Measurements from ENCODE around the gene GJC2. TPM values are rescaled to one million over a fixed set of nuclear protein-coding genes. Genes with fewer than 3 reads are reported as not detected.

GJC2 gene
- total and polyA plus RNA-seq, 4 experiments from 2014 or later = 0.61 to 0.80 TPM; not detected in 2

- CTCF ChIA-PET (ENCODE audit: partially characterized antibody) = no interaction called here
- Histone ChIP-seq H3K9me3 (ENCODE audit: control insufficient read depth in 1 of 2, low read length in 2 of 2) (no peaks in the 10 kb centered on the region), H3K4me3 (ENCODE audit: low read length in 2 of 2) (no peak overlapping the region), H3K27ac (ENCODE audit: low read depth, low read length) (no peak overlapping the region), H3K4me1 (ENCODE audit: insufficient read depth, low read length) (peaks cover 28% of the 10 kb centered on the region), H3K36me3 (ENCODE audit: insufficient read depth, low read length) (peaks cover 40% of the 10 kb centered on the region), H3K27me3 (ENCODE audit: insufficient read depth, low read length) (no peaks in the 10 kb centered on the region)
- intact Hi-C loops (cut with micrococcal nuclease) = no loop called here
- no peak overlapping the region for H3K4me3 Mint-ChIP-seq
- no peaks in the 10 kb centered on the region for H3K27me3 Mint-ChIP-seq
- peaks cover 10 to 26% (median 16%) of the 10 kb centered on the region in 4 donors for H3K4me1 Mint-ChIP-seq
- POLR2A ChIA-PET (ENCODE audit: partially characterized antibody) = interaction anchor here (2.0 kb wide), 1 partner anchor 17 kb away, joined by 7 read pairs; no protein-coding TSS in a partner anchor
- peaks cover 0 to 16% of the 10 kb centered on the region in 2 donors for H3K36me3 Mint-ChIP-seq
- no peak for DNase-seq
- peak overlapping the region in 1 of 7 donors; percentile 2 for H3K27ac Mint-ChIP-seq
- no peaks in the 10 kb centered on the region for H3K9me3 Mint-ChIP-seq
These were observed 2.0 kb upstream of the GJC2 start for GRCh38 chr1:228147768-228148167.

GRCh38 chr1:228148196-228148861 is 1.4 kb upstream of the GJC2 start:
- H3K4me1 ChIP-seq (ENCODE audit: insufficient read depth, low read length) = peaks cover 23% of the 10 kb centered on the region
- H3K4me1 Mint-ChIP-seq = peaks cover 8 to 21% (median 11%) of the 10 kb centered on the region in 4 donors
- no peak overlapping the region for H3K27ac Mint-ChIP-seq
- intact Hi-C loops (cut with micrococcal nuclease) = no loop called here
- no peak overlapping the region for H3K27ac ChIP-seq (ENCODE audit: low read depth, low read length)
- ChIA-PET CTCF (ENCODE audit: partially characterized antibody) (no interaction called here), POLR2A (ENCODE audit: partially characterized antibody) (interaction anchor here (2.0 kb wide), 1 partner anchor 16 kb away, joined by 7 read pairs; no protein-coding TSS in a partner anchor)
- H3K9me3 ChIP-seq (ENCODE audit: control insufficient read depth in 1 of 2, low read length in 2 of 2) = no peaks in the 10 kb centered on the region
- H3K36me3 ChIP-seq (ENCODE audit: insufficient read depth, low read length) = peaks cover 38% of the 10 kb centered on the region
- H3K4me3 ChIP-seq (ENCODE audit: low read length in 2 of 2) = no peak overlapping the region
- H3K4me3 Mint-ChIP-seq = no peak overlapping the region
- no peaks in the 10 kb centered on the region for H3K27me3 Mint-ChIP-seq
- H3K9me3 Mint-ChIP-seq = no peaks in the 10 kb centered on the region
- no peaks in the 10 kb centered on the region for H3K27me3 ChIP-seq (ENCODE audit: insufficient read depth, low read length)
- peaks cover 0 to 15% of the 10 kb centered on the region in 2 donors for H3K36me3 Mint-ChIP-seq
- DNase-seq = peak in 1 of 5 donors; percentile 22

GRCh38 chr1:228148935-228149405 is 760 bp upstream of the GJC2 start:
- intact Hi-C loops (cut with micrococcal nuclease) = no loop called here
- POLR2A ChIA-PET (ENCODE audit: partially characterized antibody) = interaction anchor here (1.3 to 2.0 kb wide), 2 partner anchors 8 to 16 kb away, joined by 5 to 7 read pairs; partner anchors contain the start of gene GUK1
- Mint-ChIP-seq H3K36me3 (peaks cover 0 to 9% of the 10 kb centered on the region in 2 donors), H3K27me3 (no peaks in the 10 kb centered on the region), H3K9me3 (no peaks in the 10 kb centered on the region), H3K27ac (no peak overlapping the region), H3K4me1 (peaks cover 1 to 14% (median 5%) of the 10 kb centered on the region in 4 donors), H3K4me3 (no peak overlapping the region)
- Histone ChIP-seq H3K4me3 (ENCODE audit: low read length in 2 of 2) (no peak overlapping the region), H3K27me3 (ENCODE audit: insufficient read depth, low read length) (no peaks in the 10 kb centered on the region), H3K27ac (ENCODE audit: low read depth, low read length) (no peak overlapping the region), H3K4me1 (ENCODE audit: insufficient read depth, low read length) (peaks cover 16% of the 10 kb centered on the region), H3K36me3 (ENCODE audit: insufficient read depth, low read length) (peaks cover 36% of the 10 kb centered on the region), H3K9me3 (ENCODE audit: control insufficient read depth in 1 of 2, low read length in 2 of 2) (no peaks in the 10 kb centered on the region)
- CTCF ChIA-PET (ENCODE audit: partially characterized antibody) = no interaction called here
- DNase-seq = no peak

GRCh38 chr1:228150120-228150460 is 360 bp downstream of the GJC2 start:
- Mint-ChIP-seq H3K4me1 (peaks cover 0 to 4% (median 2%) of the 10 kb centered on the region in 4 donors), H3K27me3 (no peaks in the 10 kb centered on the region), H3K4me3 (no peak overlapping the region), H3K27ac (no peak overlapping the region), H3K36me3 (peaks cover 0 to 5% of the 10 kb centered on the region in 2 donors), H3K9me3 (no peaks in the 10 kb centered on the region)
- Histone ChIP-seq H3K9me3 (ENCODE audit: control insufficient read depth in 1 of 2, low read length in 2 of 2) (no peaks in the 10 kb centered on the region), H3K36me3 (ENCODE audit: insufficient read depth, low read length) (peaks cover 36% of the 10 kb centered on the region), H3K4me1 (ENCODE audit: insufficient read depth, low read length) (peaks cover 6% of the 10 kb centered on the region), H3K27me3 (ENCODE audit: insufficient read depth, low read length) (no peaks in the 10 kb centered on the region), H3K27ac (ENCODE audit: low read depth, low read length) (no peak overlapping the region), H3K4me3 (ENCODE audit: low read length in 2 of 2) (no peak overlapping the region)
- intact Hi-C loops (cut with micrococcal nuclease) = no loop called here
- ChIA-PET POLR2A (ENCODE audit: partially characterized antibody) (interaction anchor here (1.3 kb wide), 1 partner anchor 9 kb away, joined by 5 read pairs; the partner anchor contains the start of gene GUK1), CTCF (ENCODE audit: partially characterized antibody) (no interaction called here)
- peak in 1 of 5 donors; percentile 25 for DNase-seq

DNA sequence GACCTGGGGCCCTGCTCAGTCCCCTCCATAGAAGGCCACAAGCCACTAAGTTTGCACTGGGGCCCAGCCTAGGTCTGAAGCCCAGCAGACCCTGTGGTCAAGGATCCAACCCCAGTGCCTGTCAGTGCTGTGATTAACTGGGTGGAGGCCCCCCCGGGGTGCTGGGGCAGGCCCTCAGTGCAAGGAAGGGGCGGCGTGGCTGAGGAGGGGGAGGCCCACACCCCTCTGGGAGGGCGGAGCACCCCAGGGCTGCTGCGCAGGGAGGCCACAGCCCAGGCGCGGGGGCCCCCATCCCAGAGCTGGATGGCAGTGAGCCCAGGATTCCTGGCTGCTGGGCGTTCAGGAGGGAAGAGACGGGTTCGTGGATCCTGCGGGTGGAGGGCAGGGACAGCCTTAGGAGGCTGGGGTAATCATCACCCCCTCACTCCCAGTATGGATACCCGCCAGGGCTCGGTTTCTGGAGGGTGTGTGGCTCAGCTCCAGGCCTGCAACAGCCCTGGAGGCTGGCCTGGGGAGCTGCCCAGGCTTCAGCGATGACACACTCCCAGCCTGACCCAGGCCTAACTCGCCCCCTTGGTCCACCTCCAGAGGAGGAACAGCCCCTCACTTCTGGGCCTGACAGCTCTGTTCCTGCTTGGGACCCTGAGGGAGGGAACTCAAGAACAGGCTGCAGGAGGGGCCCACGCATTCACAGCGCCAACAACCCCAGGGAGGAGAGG is 890 bp downstream of the GJC2 start:
- no peak overlapping the region for H3K4me3 Mint-ChIP-seq
- peak in 1 of 5 donors; percentile 36 for DNase-seq
- no peaks in the 10 kb centered on the region for H3K9me3 ChIP-seq (ENCODE audit: control insufficient read depth in 1 of 2, low read length in 2 of 2)
- peaks cover 32% of the 10 kb centered on the region for H3K36me3 ChIP-seq (ENCODE audit: insufficient read depth, low read length)
- ChIA-PET POLR2A (ENCODE audit: partially characterized antibody) (interaction anchor here (2.5 kb wide), 1 partner anchor 9 kb away, joined by 20 read pairs; the partner anchor contains the start of gene GUK1), CTCF (ENCODE audit: partially characterized antibody) (no interaction called here)
- H3K27me3 Mint-ChIP-seq = no peaks in the 10 kb centered on the region
- no peaks in the 10 kb centered on the region for H3K9me3 Mint-ChIP-seq
- intact Hi-C loops (cut with micrococcal nuclease) = no loop called here
- no peaks in the 10 kb centered on the region for H3K27me3 ChIP-seq (ENCODE audit: insufficient read depth, low read length)
- no peak overlapping the region for H3K4me3 ChIP-seq (ENCODE audit: low read length in 2 of 2)
- H3K27ac ChIP-seq (ENCODE audit: low read depth, low read length) = no peak overlapping the region
- peak overlapping the region in 1 of 7 donors; percentile 35 for H3K27ac Mint-ChIP-seq
- peaks cover 0 to 4% (median 1%) of the 10 kb centered on the region in 4 donors for H3K4me1 Mint-ChIP-seq
- peaks cover 0 to 3% of the 10 kb centered on the region in 2 donors for H3K36me3 Mint-ChIP-seq
- H3K4me1 ChIP-seq (ENCODE audit: insufficient read depth, low read length) = peaks cover under 1% of the 10 kb centered on the region

DNA sequence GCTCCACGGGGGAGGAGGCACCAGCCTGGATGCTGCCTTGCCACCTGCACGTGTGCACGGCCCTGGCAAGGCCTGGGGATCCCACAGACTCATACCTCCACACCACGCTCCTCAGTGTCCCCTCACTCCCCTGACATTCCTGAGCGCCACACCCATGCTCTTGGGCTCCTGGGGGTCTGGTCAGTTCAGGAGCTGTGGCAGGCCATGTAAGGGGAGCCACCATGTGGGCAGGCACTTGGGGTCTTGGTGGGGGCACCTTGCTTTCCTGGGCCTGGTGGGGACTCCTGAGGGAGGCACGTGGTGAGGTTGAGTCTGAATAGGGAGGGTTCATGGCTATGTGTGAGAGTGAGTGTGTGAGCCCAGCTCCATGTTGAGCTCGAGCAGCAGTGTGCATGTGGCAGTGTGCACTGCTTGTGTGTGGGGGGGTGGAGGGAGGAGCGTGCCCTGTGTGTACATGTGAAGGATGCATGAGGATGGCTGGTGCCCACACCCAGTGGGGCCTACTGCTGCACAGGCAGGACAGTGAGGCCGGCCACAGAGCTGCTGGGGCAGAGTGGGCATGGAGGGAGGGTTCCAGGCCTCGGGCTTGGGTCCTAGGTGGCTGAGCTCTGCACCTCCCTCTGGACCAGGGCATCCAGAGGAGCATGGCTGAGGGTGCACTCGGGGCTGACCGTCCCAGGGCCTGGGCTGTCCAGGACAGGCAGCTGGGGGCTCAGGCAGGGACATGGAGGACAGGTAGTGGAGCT is 1.6 kb downstream of the GJC2 start:
- peaks cover 0 to 2% of the 10 kb centered on the region in 2 donors for H3K36me3 Mint-ChIP-seq
- Histone ChIP-seq H3K9me3 (ENCODE audit: control insufficient read depth in 1 of 2, low read length in 2 of 2) (no peaks in the 10 kb centered on the region), H3K4me3 (ENCODE audit: low read length in 2 of 2) (no peak overlapping the region), H3K27me3 (ENCODE audit: insufficient read depth, low read length) (no peaks in the 10 kb centered on the region), H3K4me1 (ENCODE audit: insufficient read depth, low read length) (no peaks in the 10 kb centered on the region), H3K27ac (ENCODE audit: low read depth, low read length) (no peak overlapping the region), H3K36me3 (ENCODE audit: insufficient read depth, low read length) (peaks cover 25% of the 10 kb centered on the region)
- intact Hi-C loops (cut with micrococcal nuclease) = no loop called here
- H3K4me1 Mint-ChIP-seq = peaks cover 0 to 4% (median under 1%) of the 10 kb centered on the region in 4 donors
- CTCF ChIA-PET (ENCODE audit: partially characterized antibody) = no interaction called here
- H3K4me3 Mint-ChIP-seq = no peak overlapping the region
- POLR2A ChIA-PET (ENCODE audit: partially characterized antibody) = interaction anchor here (1.2 to 2.5 kb wide), 3 partner anchors 8 to 14 kb away, joined by 3 to 20 read pairs (median 12); partner anchors contain the start of genes GUK1 and IBA57
- peak overlapping the region in 5 of 7 donors; percentile 18 to 80 (median 78) for H3K27ac Mint-ChIP-seq
- H3K27me3 Mint-ChIP-seq = no peaks in the 10 kb centered on the region
- DNase-seq = peak in 1 of 5 donors; percentile 29
- no peaks in the 10 kb centered on the region for H3K9me3 Mint-ChIP-seq

Measured in CD4-positive, alpha-beta memory T cell (primary cell).